ENCODE results near the gene CA10.
A peak's percentile ranks its signal among the peaks of the same experiment; 100 is the strongest.

Gene CA10

DNA sequence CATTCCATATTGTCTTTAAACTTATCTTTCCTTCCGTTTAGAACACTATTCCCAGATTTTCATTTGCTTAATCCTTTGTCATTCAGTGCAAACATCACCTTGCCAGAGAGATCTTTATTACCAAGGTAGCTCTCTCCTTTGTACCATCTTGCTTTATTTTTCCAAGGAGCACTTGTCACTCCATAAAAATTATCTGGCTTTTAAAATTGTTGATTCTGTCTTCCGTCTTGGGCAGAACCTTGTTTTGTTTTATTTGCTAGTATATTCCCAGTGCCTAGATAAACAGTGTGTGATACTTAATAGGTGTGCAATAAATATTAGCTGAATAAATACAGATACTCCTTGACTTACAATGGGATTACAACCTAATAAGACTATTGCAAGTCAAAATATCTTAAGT is 570.5 kb downstream of the CA10 start:
- TF ChIP-seq EZH2phosphoT487 (IDR thresholded peaks at IDR 0.05; ENCODE audit: borderline replicate concordance, low read length), result no peak
- TF ChIP-seq, protein P1, sequence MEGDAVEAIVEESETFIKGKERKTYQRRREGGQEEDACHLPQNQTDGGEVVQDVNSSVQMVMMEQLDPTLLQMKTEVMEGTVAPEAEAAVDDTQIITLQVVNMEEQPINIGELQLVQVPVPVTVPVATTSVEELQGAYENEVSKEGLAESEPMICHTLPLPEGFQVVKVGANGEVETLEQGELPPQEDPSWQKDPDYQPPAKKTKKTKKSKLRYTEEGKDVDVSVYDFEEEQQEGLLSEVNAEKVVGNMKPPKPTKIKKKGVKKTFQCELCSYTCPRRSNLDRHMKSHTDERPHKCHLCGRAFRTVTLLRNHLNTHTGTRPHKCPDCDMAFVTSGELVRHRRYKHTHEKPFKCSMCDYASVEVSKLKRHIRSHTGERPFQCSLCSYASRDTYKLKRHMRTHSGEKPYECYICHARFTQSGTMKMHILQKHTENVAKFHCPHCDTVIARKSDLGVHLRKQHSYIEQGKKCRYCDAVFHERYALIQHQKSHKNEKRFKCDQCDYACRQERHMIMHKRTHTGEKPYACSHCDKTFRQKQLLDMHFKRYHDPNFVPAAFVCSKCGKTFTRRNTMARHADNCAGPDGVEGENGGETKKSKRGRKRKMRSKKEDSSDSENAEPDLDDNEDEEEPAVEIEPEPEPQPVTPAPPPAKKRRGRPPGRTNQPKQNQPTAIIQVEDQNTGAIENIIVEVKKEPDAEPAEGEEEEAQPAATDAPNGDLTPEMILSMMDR (IDR thresholded peaks at IDR 0.05; ENCODE audit: low read depth, low read length, poor library complexity, severe bottlenecking), result no peak
- Histone ChIP-seq H3K27ac (ENCODE audit: low read depth, low read length) (no peak overlapping the region), H3K9me3 (ENCODE audit: control insufficient read depth, insufficient read depth, low read length) (no peaks in the 10 kb centered on the region; the same call in 1 of the 2 replicates), H3K4me2 (ENCODE audit: low read length) (no peak overlapping the region), H3K9me2 (replicated peaks; ENCODE audit: control insufficient read depth, low read length) (no peaks in the 10 kb centered on the region), H3K36me3 (ENCODE audit: control insufficient read depth, low read length) (no peaks in the 10 kb centered on the region), H4K20me1 (ENCODE audit: control insufficient read depth, insufficient read depth, low read depth, low read length) (no peaks in the 10 kb centered on the region), H3K4me3 (ENCODE audit: low read length) (no peak overlapping the region), H3K79me2 (ENCODE audit: control insufficient read depth, low read length) (no peaks in the 10 kb centered on the region), H3K4me1 (ENCODE audit: control insufficient read depth, low read length) (no peaks in the 10 kb centered on the region), H3F3A (ENCODE audit: control insufficient read depth, insufficient read depth) (no peaks in the 10 kb centered on the region), H3K27me3 (ENCODE audit: control insufficient read depth, low read length) (no peaks in the 10 kb centered on the region)

DNA sequence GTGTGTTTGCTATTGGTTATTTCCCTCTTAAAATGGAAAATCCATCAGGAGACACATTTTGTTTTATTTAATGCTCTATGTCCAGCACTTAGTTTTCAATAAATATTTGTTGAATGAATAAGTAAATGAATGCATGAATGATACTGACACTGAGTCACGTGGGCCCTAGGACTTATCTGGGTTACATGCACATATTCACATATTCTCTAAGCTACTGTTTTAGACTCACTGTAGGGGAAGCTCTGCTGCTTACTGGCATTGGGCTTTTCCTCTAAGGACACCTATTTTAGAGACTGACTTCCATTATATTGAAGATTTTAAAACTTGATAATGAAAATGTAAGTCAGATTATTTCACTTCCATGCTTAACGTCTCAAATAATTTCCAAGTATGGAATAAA is 571.0 kb downstream of the CA10 start:
- Histone ChIP-seq H3K4me3 (ENCODE audit: low read length) (no peak overlapping the region), H4K20me1 (ENCODE audit: control insufficient read depth, insufficient read depth, low read depth, low read length) (no peaks in the 10 kb centered on the region), H3K9me3 (ENCODE audit: control insufficient read depth, insufficient read depth, low read length) (no peaks in the 10 kb centered on the region; the same call in 1 of the 2 replicates), H3K79me2 (ENCODE audit: control insufficient read depth, low read length) (no peaks in the 10 kb centered on the region), H3K27me3 (ENCODE audit: control insufficient read depth, low read length) (no peaks in the 10 kb centered on the region), H3F3A (ENCODE audit: control insufficient read depth, insufficient read depth) (no peaks in the 10 kb centered on the region), H3K4me1 (ENCODE audit: control insufficient read depth, low read length) (no peaks in the 10 kb centered on the region), H3K4me2 (ENCODE audit: low read length) (no peak overlapping the region), H3K36me3 (ENCODE audit: control insufficient read depth, low read length) (no peaks in the 10 kb centered on the region), H3K9me2 (replicated peaks; ENCODE audit: control insufficient read depth, low read length) (no peaks in the 10 kb centered on the region), H3K27ac (ENCODE audit: low read depth, low read length) (no peak overlapping the region)
- TF ChIP-seq EZH2phosphoT487 (IDR thresholded peaks at IDR 0.05; ENCODE audit: borderline replicate concordance, low read length), result no peak
- TF ChIP-seq, protein P1 (IDR thresholded peaks at IDR 0.05; ENCODE audit: low read depth, low read length, poor library complexity, severe bottlenecking), result no peak

DNA sequence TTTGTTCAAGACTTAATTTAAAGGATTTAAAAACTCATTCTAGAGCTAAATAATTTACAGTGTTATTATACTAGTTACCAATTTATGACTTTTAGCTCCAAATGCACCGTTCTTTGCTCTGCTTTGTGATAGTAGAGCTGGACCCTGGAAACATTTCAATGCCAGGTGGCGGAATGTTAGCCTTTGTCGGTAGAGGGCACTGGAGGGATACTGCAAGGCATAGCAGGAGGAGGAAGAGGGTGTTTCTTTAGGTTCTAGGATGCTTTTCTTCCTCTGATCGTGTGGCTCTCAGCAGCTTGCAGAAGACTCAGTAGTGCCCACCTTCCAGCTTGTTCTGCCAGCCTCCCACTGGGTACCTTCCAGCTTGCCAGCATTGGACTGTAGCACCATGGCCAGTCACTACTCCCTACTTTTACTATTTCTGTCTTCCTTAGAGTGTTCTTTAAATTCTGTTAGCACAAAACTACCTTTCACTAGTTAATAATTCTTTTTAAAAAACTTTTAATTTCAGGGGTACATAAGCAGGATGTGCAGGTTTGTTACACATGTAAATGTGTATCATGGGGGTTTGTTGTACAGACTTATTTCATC is 572.9 kb downstream of the CA10 start:
- Histone ChIP-seq H3K4me2 (ENCODE audit: low read length) (no peak overlapping the region), H3K4me1 (ENCODE audit: control insufficient read depth, low read length) (no peaks in the 10 kb centered on the region), H3K27me3 (ENCODE audit: control insufficient read depth, low read length) (no peaks in the 10 kb centered on the region), H3K79me2 (ENCODE audit: control insufficient read depth, low read length) (no peaks in the 10 kb centered on the region), H3F3A (ENCODE audit: control insufficient read depth, insufficient read depth) (no peaks in the 10 kb centered on the region), H3K9me3 (ENCODE audit: control insufficient read depth, insufficient read depth, low read length) (no peaks in the 10 kb centered on the region; the same call in 1 of the 2 replicates), H3K27ac (ENCODE audit: low read depth, low read length) (no peak overlapping the region), H3K9me2 (replicated peaks; ENCODE audit: control insufficient read depth, low read length) (no peaks in the 10 kb centered on the region), H3K36me3 (ENCODE audit: control insufficient read depth, low read length) (no peaks in the 10 kb centered on the region), H3K4me3 (ENCODE audit: low read length) (no peak overlapping the region), H4K20me1 (ENCODE audit: control insufficient read depth, insufficient read depth, low read depth, low read length) (no peaks in the 10 kb centered on the region)
- TF ChIP-seq, protein P1 (IDR thresholded peaks at IDR 0.05; ENCODE audit: low read depth, low read length, poor library complexity, severe bottlenecking), result peak; percentile 51
- no peak for TF ChIP-seq EZH2phosphoT487 (IDR thresholded peaks at IDR 0.05; ENCODE audit: borderline replicate concordance, low read length)

Data from DOHH2 (cell line).